ENCODE results near the gene RLN1.
"Not testable (repeated sequence)": the region's sequence is repeated elsewhere in the genome, so short reads cannot be mapped to it uniquely, and the experiment has no call there.

The RLN1 gene

DNA sequence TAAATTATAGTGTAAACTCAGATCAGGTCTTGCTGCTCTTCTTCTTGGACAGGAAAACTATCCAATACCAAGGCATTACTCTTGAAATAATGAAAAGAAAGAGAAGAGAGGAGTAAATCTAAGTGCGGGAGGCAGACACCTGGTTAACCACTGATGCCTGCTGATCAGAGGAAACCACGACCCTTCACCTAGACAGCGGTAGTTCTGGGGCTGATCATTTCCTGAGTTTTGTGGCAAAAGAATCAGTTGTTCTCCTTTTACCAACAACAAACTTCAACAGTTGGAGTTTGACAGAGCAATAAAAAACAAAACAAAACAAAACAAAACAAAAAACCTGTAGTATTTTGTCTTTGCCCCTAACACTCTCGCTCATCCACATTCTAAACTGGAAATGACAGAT is 3.0 kb downstream of the RLN1 start:
- POLR2A ChIA-PET: interaction anchor here (0.7 kb wide), 1 partner anchor 21 kb away, joined by 3 read pairs; no protein-coding TSS in a partner anchor
- TF ChIP-seq L3MBTL2 (conservative IDR thresholded peaks at IDR 0.05) (no peak), FOXK2 (IDR thresholded peaks at IDR 0.05) (no peak), ZNF384 (IDR thresholded peaks at IDR 0.05) (no peak), TARDBP (IDR thresholded peaks at IDR 0.05) (no peak), LEF1 (IDR thresholded peaks at IDR 0.05; ENCODE audit: borderline replicate concordance) (no peak), BHLHE40 (IDR thresholded peaks at IDR 0.05; ENCODE audit: borderline replicate concordance) (no peak), ELF4 (IDR thresholded peaks at IDR 0.05) (no peak)
- DNase-seq (ENCODE audit: extremely low spot score): no peak
- CTCF ChIA-PET: no interaction called here

DNA sequence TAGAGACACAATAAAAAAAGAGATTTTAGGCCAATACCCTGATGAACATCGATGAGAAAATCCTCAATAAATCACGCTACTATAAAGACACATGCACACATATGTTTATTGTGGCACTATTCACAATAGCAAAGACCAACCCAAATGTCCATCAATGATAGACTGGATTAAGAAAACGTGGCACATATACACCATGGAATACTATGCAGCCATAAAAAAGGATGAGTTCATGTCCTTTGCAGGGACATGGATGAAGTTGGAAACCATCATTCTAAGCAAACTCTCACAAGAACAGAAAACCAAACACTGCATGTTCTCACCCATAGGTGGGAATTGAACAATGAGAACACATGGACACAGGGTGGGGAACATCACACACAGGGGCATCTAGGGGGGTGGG is 8.4 kb downstream of the RLN1 start:
- CTCF ChIA-PET; DNase-seq (ENCODE audit: extremely low spot score); POLR2A ChIA-PET: not testable (repeated sequence)

DNA sequence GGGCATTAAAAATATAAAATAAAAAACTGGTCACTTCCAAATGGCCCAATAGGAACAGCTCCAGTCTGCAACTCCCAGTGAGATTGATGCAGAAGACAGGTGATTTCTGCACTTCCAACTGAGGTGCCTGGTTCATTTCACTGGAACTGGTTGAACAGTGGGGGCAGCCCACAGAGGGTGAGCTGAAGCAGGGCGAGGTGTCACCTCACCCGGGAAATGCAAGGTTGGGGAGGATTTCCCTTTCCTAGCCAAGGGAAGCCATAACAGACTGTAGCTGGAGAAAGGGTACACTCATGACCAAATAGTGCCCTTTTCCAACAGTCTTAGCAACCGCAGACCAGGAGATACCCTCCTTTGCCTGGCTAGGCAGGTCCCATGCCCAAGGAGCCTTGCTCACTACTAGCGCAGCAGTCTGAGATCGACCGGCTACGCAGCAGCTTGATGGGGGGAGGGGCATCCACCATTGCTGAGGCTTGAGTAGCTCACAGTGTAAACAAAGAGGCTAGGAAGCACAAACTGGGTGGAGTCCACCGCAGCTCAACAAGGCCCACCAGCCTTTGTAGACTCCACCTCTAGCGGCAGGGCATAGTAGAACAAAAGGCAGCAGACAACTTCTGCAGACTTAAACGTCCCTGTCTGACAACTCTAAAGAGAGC is 12.7 kb downstream of the RLN1 start:
- CTCF ChIA-PET: no interaction called here
- POLR2A ChIA-PET: no interaction called here
- no peak for DNase-seq (ENCODE audit: extremely low spot score)
- TF ChIP-seq SUZ12 (IDR thresholded peaks at IDR 0.05) (no peak), ZNF384 (IDR thresholded peaks at IDR 0.05) (no peak)

DNA sequence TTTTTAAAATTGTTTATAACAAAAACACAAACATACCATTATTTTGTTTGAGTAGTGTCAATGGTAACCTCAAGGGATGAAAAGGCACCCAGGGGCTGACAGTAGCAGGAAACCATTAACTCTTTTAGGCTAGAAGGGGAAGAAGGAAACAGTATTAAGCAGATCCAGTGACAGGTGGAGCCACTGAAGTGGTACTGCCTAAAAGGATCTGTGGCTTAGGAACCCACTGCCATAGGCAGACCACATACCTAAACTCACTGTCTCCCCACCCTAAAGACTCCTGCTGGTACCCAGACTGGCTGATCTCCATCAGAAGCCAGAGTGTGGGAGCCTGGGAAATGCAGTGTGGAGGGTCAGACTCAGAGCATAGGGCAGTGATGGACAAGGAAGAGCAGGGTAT is 13.5 kb downstream of the RLN1 start:
- DNase-seq (ENCODE audit: extremely low spot score): no peak
- ChIA-PET POLR2A (no interaction called here), CTCF (no interaction called here)
- TF ChIP-seq L3MBTL2 (conservative IDR thresholded peaks at IDR 0.05) (no peak), TARDBP (IDR thresholded peaks at IDR 0.05) (no peak), ZNF384 (IDR thresholded peaks at IDR 0.05) (no peak), CTBP1 (IDR thresholded peaks at IDR 0.05; ENCODE audit: borderline replicate concordance) (no peak), SUZ12 (IDR thresholded peaks at IDR 0.05) (no peak), HDGF (IDR thresholded peaks at IDR 0.05; ENCODE audit: borderline replicate concordance) (no peak), ELF4 (IDR thresholded peaks at IDR 0.05) (no peak), NFRKB (IDR thresholded peaks at IDR 0.05) (no peak), FOXM1 (IDR thresholded peaks at IDR 0.05; ENCODE audit: borderline replicate concordance) (no peak), BHLHE40 (IDR thresholded peaks at IDR 0.05; ENCODE audit: borderline replicate concordance) (no peak), FOXK2 (IDR thresholded peaks at IDR 0.05) (no peak), SP1 (IDR thresholded peaks at IDR 0.05) (no peak)
- TF ChIP-seq, protein P1, sequence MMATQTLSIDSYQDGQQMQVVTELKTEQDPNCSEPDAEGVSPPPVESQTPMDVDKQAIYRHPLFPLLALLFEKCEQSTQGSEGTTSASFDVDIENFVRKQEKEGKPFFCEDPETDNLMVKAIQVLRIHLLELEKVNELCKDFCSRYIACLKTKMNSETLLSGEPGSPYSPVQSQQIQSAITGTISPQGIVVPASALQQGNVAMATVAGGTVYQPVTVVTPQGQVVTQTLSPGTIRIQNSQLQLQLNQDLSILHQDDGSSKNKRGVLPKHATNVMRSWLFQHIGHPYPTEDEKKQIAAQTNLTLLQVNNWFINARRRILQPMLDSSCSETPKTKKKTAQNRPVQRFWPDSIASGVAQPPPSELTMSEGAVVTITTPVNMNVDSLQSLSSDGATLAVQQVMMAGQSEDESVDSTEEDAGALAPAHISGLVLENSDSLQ (IDR thresholded peaks at IDR 0.05): no peak

DNA sequence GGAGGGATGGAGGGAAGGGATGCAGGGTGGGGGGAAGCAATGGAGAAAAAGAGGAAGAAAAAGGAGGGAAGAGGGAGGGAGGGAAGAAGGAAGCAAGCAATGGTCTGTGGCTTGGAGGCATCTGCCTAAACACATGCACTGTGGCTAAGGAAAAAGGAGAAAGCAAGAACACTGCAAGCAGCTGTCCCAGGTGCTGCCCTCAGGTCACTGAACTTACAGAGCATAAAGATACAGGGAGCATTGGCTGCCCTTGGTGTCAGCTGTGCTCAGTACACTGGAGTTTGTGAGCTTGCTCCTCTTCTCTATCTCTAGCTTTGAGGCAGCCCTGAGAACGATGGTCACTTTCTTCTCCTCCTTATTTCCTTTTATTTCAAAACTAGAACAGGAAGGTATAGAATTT is 18.1 kb downstream of the RLN1 start:
- POLR2A ChIA-PET, CTCF ChIA-PET: not testable (repeated sequence)

DNA sequence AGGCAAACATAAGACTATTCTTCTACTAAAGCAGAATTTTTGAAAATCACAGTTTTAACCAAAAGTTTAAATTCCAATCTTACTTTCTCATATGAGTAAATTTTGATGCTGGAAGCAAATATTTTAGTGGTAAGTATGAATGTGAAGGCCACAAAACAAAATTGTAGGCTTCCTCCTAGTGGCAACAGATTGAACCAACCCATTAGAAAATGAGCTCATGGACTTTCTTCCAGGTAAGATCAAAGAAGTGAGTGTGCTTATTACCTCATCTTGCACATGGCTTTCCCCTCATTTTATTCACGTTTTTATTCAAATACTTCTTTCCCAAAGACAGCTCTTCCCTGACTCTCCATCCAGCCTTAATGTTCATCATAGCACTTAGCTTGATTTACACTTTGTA is 18.6 kb downstream of the RLN1 start:
- DNase-seq (ENCODE audit: extremely low spot score): no peak
- ChIA-PET POLR2A (no interaction called here), CTCF (no interaction called here)

More for the DNA sequence above, 18.1 kb downstream of the RLN1 start:
- not testable (repeated sequence) for DNase-seq (ENCODE audit: extremely low spot score)

DNA sequence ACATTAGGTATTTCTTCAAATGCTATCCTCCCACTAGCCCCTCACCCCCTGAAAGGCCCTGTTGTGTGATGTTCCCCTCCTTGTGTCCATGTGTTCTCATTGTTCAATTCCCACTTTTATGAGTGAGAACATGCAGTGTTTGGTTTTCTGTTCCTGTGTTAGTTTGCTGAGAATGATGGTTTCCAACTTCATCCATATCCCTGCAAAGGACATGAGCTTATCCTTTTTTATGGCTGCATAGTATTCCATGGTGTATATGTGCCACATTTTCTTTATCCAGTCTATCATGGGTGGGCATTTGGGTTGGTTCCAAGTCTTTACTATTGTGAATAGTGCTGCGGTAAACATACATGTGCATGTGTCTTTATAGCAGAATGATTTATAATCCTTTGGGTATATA is 23.3 kb downstream of the RLN1 start:
- CTCF ChIA-PET; DNase-seq (ENCODE audit: extremely low spot score); POLR2A ChIA-PET: not testable (repeated sequence)

More for the DNA sequence above, 18.6 kb downstream of the RLN1 start:
- TF ChIP-seq CTBP1 (IDR thresholded peaks at IDR 0.05; ENCODE audit: borderline replicate concordance) (no peak), L3MBTL2 (conservative IDR thresholded peaks at IDR 0.05) (no peak), FOXA1 (IDR thresholded peaks at IDR 0.05) (no peak)

DNA sequence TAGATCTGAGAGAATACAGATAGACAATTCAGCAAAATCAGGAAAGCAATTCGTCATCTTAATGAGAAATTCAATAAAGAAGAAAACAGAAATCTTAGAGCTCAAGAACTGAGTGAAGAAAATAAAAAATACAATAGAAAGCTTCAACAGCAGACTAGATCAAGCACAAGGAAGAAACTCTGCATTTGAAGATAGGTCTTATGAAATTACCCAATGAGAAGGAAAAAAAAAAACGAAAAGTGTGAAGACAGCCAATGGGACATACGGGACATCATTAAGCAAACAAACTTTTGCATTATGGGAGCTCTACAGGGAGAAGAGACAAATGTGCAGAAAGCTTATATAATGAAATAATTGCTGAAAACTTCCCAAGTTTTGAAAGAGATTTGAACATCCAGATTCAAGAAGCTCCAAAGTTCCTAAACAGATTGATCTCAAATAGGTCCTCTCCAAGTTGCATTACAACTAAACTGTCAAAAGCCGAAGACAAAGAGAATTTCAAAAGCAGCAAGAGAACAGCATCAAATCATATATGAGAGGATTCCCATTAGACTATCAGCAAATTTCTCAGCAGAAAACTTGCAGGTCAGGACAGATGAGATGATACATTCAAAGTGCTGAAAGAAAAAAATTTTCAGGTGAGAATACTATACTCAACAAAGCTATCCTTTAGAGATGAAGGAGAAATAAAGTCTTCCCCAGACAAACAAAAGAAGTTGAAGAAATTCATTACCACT is 24.3 kb downstream of the RLN1 start:
- ChIA-PET POLR2A (interaction anchor here (0.6 kb wide), 1 partner anchor 22 kb away, joined by 3 read pairs; no protein-coding TSS in a partner anchor), CTCF (no interaction called here)
- no peak for TF ChIP-seq SUZ12 (IDR thresholded peaks at IDR 0.05)
- TF ChIP-seq SP1 (IDR thresholded peaks at IDR 0.05): no peak
- TF ChIP-seq FOXM1 (IDR thresholded peaks at IDR 0.05; ENCODE audit: borderline replicate concordance): no peak
- TF ChIP-seq, protein P1 (IDR thresholded peaks at IDR 0.05): no peak
- TF ChIP-seq FOXA1 (IDR thresholded peaks at IDR 0.05): no peak
- no peak for TF ChIP-seq FOXK2 (IDR thresholded peaks at IDR 0.05)
- no peak for TF ChIP-seq TARDBP (IDR thresholded peaks at IDR 0.05)
- no peak for TF ChIP-seq CTBP1 (IDR thresholded peaks at IDR 0.05; ENCODE audit: borderline replicate concordance)
- TF ChIP-seq NFRKB (IDR thresholded peaks at IDR 0.05): no peak
- TF ChIP-seq HDGF (IDR thresholded peaks at IDR 0.05; ENCODE audit: borderline replicate concordance): no peak
- no peak for TF ChIP-seq LEF1 (IDR thresholded peaks at IDR 0.05; ENCODE audit: borderline replicate concordance)
- DNase-seq (ENCODE audit: extremely low spot score): no peak
